Measurements from ENCODE around the gene MYPOP. TPM values are rescaled to one million over a fixed set of nuclear protein-coding genes. Genes with fewer than 3 reads are reported as not detected.

Gene MYPOP
- total and polyA plus RNA-seq, 12 donors = 2.1 to 14.3 (median 7.1) TPM

GRCh38 chr19:45854167-45854778 is 48.1 kb downstream of the MYPOP start:
- no peaks in the 10 kb centered on the region for H3K27me3 ChIP-seq
- intact Hi-C loops (cut with DNase I) = no loop called here
- H3K4me1 ChIP-seq (replicated peaks in 1 of 2) = no peaks in the 10 kb centered on the region
- no peak overlapping the region for H3K27ac ChIP-seq
- DNase-seq = no peak
- H3K4me3 ChIP-seq = no peak overlapping the region
- TF ChIP-seq POLR2A (IDR thresholded peaks at IDR 0.05) = no peak
- no peak for TF ChIP-seq CTCF (IDR thresholded peaks at IDR 0.05)
- no peaks in the 10 kb centered on the region for H3K9me3 ChIP-seq (replicated peaks in 1 of 3)
- 90 to 96% (median 95%) methylated on average over 13 to 16 of the region's 16 CpGs for WGBS, 4 donors
- H3K36me3 ChIP-seq (replicated peaks in 1 of 2) = peaks cover 0 to 61% of the 10 kb centered on the region in 2 donors

- 82 to 87% (median 83%) methylated on average over 7 of the region's 7 CpGs for WGBS, 4 donors
- no peak for TF ChIP-seq POLR2A (IDR thresholded peaks at IDR 0.05)
- no peak for TF ChIP-seq CTCF (IDR thresholded peaks at IDR 0.05)
- Histone ChIP-seq H3K9me3 (replicated peaks in 1 of 3) (no peaks in the 10 kb centered on the region), H3K36me3 (replicated peaks in 1 of 2) (peaks cover 0 to 66% of the 10 kb centered on the region in 2 donors), H3K4me1 (replicated peaks in 1 of 2) (no peaks in the 10 kb centered on the region), H3K4me3 (no peak overlapping the region), H3K27me3 (no peaks in the 10 kb centered on the region), H3K27ac (no peak overlapping the region)
- DNase-seq = no peak
- intact Hi-C loops (cut with DNase I) = no loop called here
Measured at GRCh38 chr19:45852983-45853382, 49.4 kb downstream of the MYPOP start.

- no peak overlapping the region for H3K27ac ChIP-seq
- no peaks in the 10 kb centered on the region for H3K9me3 ChIP-seq (replicated peaks in 1 of 3)
- intact Hi-C loops (cut with DNase I) = no loop called here
- no peak for TF ChIP-seq CTCF (IDR thresholded peaks at IDR 0.05)
- no peak for TF ChIP-seq POLR2A (IDR thresholded peaks at IDR 0.05)
- 83 to 90% (median 89%) methylated on average over 10 of the region's 10 CpGs for WGBS, 4 donors
- DNase-seq = no peak
- H3K36me3 ChIP-seq (replicated peaks in 1 of 2) = peaks cover 0 to 73% of the 10 kb centered on the region in 2 donors
- H3K4me1 ChIP-seq (replicated peaks in 1 of 2) = no peaks in the 10 kb centered on the region
- H3K27me3 ChIP-seq = no peaks in the 10 kb centered on the region
- no peak overlapping the region for H3K4me3 ChIP-seq
Measured at GRCh38 chr19:45852145-45852750, 50.2 kb downstream of the MYPOP start.

GRCh38 chr19:45848922-45849321 is 53.5 kb downstream of the MYPOP start:
- H3K27ac ChIP-seq = no peak overlapping the region
- H3K9me3 ChIP-seq (replicated peaks in 1 of 3) = no peaks in the 10 kb centered on the region
- WGBS, 4 donors = 91 to 96% (median 93%) methylated on average over 4 of the region's 4 CpGs
- intact Hi-C loops (cut with DNase I) = no loop called here
- no peak overlapping the region for H3K4me3 ChIP-seq
- H3K36me3 ChIP-seq (replicated peaks in 1 of 2) = peaks cover 0 to 97% of the 10 kb centered on the region in 2 donors
- no peaks in the 10 kb centered on the region for H3K4me1 ChIP-seq (replicated peaks in 1 of 2)
- no peaks in the 10 kb centered on the region for H3K27me3 ChIP-seq
- DNase-seq = no peak
- TF ChIP-seq CTCF (IDR thresholded peaks at IDR 0.05) (no peak), POLR2A (IDR thresholded peaks at IDR 0.05) (no peak)

Data from adrenal gland (tissue), 12 donors.